GM23338 (cell line): ENCODE results near the gene THSD4. TPM values are rescaled to one million over a fixed set of nuclear protein-coding genes. Genes with fewer than 3 reads are reported as not detected.

Experiments used
- ATAC-seq: fragments of 200-7000 bp; cut with Tn5 transposase; 3 replicates; pipeline ENCODE4 v1.9.1; 2020
- DNase-seq: peaks from one replicate; pipeline ENCODE4 v3.0.0-alpha.2; 2015; ENCODE audit warnings: low spot score
- H2AFZ ChIP-seq: fragments of 200-600 bp; sonication (generic); 2 replicates; pipeline ENCODE4 v1.8.0; 2016; ENCODE audit warnings: antibody characterized with exemption, mild to moderate bottlenecking, moderate library complexity
- H3F3A ChIP-seq: fragments of 200-600 bp; sonication (generic); replicated peaks from 2 replicates; pipeline ENCODE4 v1.8.0; 2017; ENCODE audit warnings: antibody characterized with exemption, mixed run types, low read depth
- H3K27ac ChIP-seq: fragments of 200-600 bp; sonication (generic); 2 replicates; pipeline ENCODE4 v1.6.1; 2016; ENCODE audit warnings: low read depth
- H3K27me3 ChIP-seq: fragments of 200-600 bp; sonication (generic); 2 replicates; pipeline ENCODE4 v1.8.0; 2016; ENCODE audit warnings: mild to moderate bottlenecking, mixed run types, moderate library complexity; ENCODE audit not compliant: insufficient read depth
- H3K36me3 ChIP-seq: fragments of 200-600 bp; sonication (generic); 2 replicates; pipeline ENCODE4 v1.8.0; 2016; ENCODE audit warnings: mild to moderate bottlenecking; ENCODE audit not compliant: insufficient read depth
- H3K4me1 ChIP-seq: fragments of 200-600 bp; sonication (generic); 2 replicates; pipeline ENCODE4 v1.8.0; 2016; ENCODE audit warnings: mild to moderate bottlenecking, moderate library complexity; ENCODE audit not compliant: insufficient read depth
- H3K4me2 ChIP-seq: fragments of 200-600 bp; sonication (generic); 2 replicates; pipeline ENCODE4 v1.7.1; 2017; ENCODE audit warnings: mixed run types
- H3K4me3 ChIP-seq: fragments of 200-600 bp; sonication (generic); 2 replicates; pipeline ENCODE4 v1.6.1; 2016; ENCODE audit warnings: mixed run types
- H3K79me2 ChIP-seq: fragments of 200-600 bp; sonication (generic); replicated peaks from 2 replicates; pipeline ENCODE4 v1.8.0; 2017; ENCODE audit warnings: mild to moderate bottlenecking; ENCODE audit not compliant: insufficient read depth
- H3K9me2 ChIP-seq: fragments of 200-600 bp; sonication (generic); 2 replicates; pipeline ENCODE4 v1.8.0; 2017; ENCODE audit not compliant: insufficient read depth
- H4K20me1 ChIP-seq: fragments of 200-600 bp; sonication (generic); replicated peaks from 2 replicates; pipeline ENCODE4 v1.8.0; 2017; ENCODE audit warnings: mild to moderate bottlenecking; ENCODE audit not compliant: insufficient read depth
- H3K27ac Mint-ChIP-seq: 2 replicates; pipeline ENCODE4 v1.8.0; 2020; ENCODE audit warnings: inconsistent platforms, mild to moderate bottlenecking, moderate library complexity, mixed read lengths
- H3K27me3 Mint-ChIP-seq: 3 replicates; pipeline ENCODE4 v1.8.0; 2022; ENCODE audit warnings: low read depth, mild to moderate bottlenecking, moderate library complexity, mixed read lengths, inconsistent platforms; ENCODE audit not compliant: insufficient read depth, poor library complexity
- H3K36me3 Mint-ChIP-seq: 3 replicates; pipeline ENCODE4 v1.8.0; 2021; ENCODE audit warnings: low read depth, mild to moderate bottlenecking, inconsistent platforms, moderate library complexity, mixed read lengths
- H3K4me1 Mint-ChIP-seq: 3 replicates; pipeline ENCODE4 v1.8.0; 2020; ENCODE audit warnings: mild to moderate bottlenecking, inconsistent platforms, mixed read lengths
- H3K4me3 Mint-ChIP-seq: 3 replicates; pipeline ENCODE4 v1.8.0; 2021; ENCODE audit warnings: moderate library complexity, mild to moderate bottlenecking, inconsistent platforms, mixed read lengths
- H3K9me3 Mint-ChIP-seq: 3 replicates; pipeline ENCODE4 v1.8.0; 2020; ENCODE audit warnings: moderate library complexity, mild to moderate bottlenecking, inconsistent platforms, mixed read lengths
- ETS1 ChIP-seq: IDR thresholded peaks from 2 replicates; pipeline ENCODE4 v1.6.1; 2016; ENCODE audit warnings: antibody characterized with exemption
- EZH2 ChIP-seq: fragments of 200-600 bp; sonication (generic); IDR thresholded peaks from one replicate; pipeline ENCODE4 v1.8.0; 2017; ENCODE audit warnings: antibody characterized with exemption, mild to moderate bottlenecking, low read depth; ENCODE audit not compliant: unreplicated experiment
- EZH2phosphoT487 ChIP-seq: fragments of 200-600 bp; sonication (generic); IDR thresholded peaks from one replicate; pipeline ENCODE4 v1.8.1; 2018; ENCODE audit warnings: antibody characterized with exemption; ENCODE audit not compliant: unreplicated experiment
- JUNB ChIP-seq: IDR thresholded peaks from one replicate; pipeline ENCODE4 v1.6.1; 2016; ENCODE audit warnings: antibody characterized with exemption; ENCODE audit not compliant: unreplicated experiment
- NANOG ChIP-seq: IDR thresholded peaks from 2 replicates; pipeline ENCODE4 v1.6.1; 2016; ENCODE audit warnings: antibody characterized with exemption, borderline replicate concordance
- POLR2AphosphoS5 ChIP-seq: IDR thresholded peaks from 2 replicates; pipeline ENCODE4 v1.6.1; 2016; ENCODE audit warnings: antibody characterized with exemption, low read depth
- STAT1 ChIP-seq: IDR thresholded peaks from one replicate; pipeline ENCODE4 v1.6.1; 2016; ENCODE audit warnings: antibody characterized with exemption; ENCODE audit not compliant: unreplicated experiment
- ZNF114 ChIP-seq: fragments of 250-450 bp; sonication (Bioruptor Pico); IDR thresholded peaks from 2 replicates; pipeline ENCODE4 v1.5.0; 2020; ENCODE audit warnings: mild to moderate bottlenecking, moderate library complexity
- ZNF331 ChIP-seq: fragments of 250-450 bp; sonication (Bioruptor Pico); IDR thresholded peaks from 2 replicates; pipeline ENCODE4 v1.5.0; 2020; ENCODE audit warnings: low read depth, mild to moderate bottlenecking, moderate library complexity
- polyA plus RNA-seq: library from polyadenylated mRNA; unstranded; fragments of >200 nt; fragmentation: Nextera tagmentation; extraction: Ambion mirVana; gene quantifications from 2 replicates; pipeline ENCODE4 v1.2.1, GENCODE V29; 2016
- total RNA-seq: library from RNA; depleted of rRNA; stranded (reverse); fragments of >200 nt; shearing (Covaris generic); gene quantifications from 2 replicates; pipeline ENCODE4 v1.2.3, GENCODE V29; 2014
- TF ChIP-seq, protein P1 (sequence below), 2 experiments: fragments of 200-600 bp in 1 of 2; sonication (generic) in 1 of 2; conservative IDR thresholded peaks; 2 replicates each; pipeline versions ENCODE4 v1.5.1 to v1.6.1; 2016 to 2017; ENCODE audit warnings: antibody characterized with exemption in 2 of 2, low read depth in 2 of 2, mild to moderate bottlenecking in 2 of 2, moderate library complexity in 1 of 2
- TF ChIP-seq, protein P2 (sequence below): IDR thresholded peaks from one replicate; pipeline ENCODE4 v1.6.1; 2018; ENCODE audit warnings: antibody characterized with exemption; ENCODE audit not compliant: unreplicated experiment
- TF ChIP-seq, protein P3 (sequence below): fragments of 250-450 bp; sonication (Bioruptor Pico); IDR thresholded peaks from 2 replicates; pipeline ENCODE4 v1.5.0; 2020; ENCODE audit warnings: mild to moderate bottlenecking, moderate library complexity

The THSD4 gene
- total and polyA plus RNA-seq, 2 experiments from 2014 or later: 2.0 to 7.4 TPM

DNA sequence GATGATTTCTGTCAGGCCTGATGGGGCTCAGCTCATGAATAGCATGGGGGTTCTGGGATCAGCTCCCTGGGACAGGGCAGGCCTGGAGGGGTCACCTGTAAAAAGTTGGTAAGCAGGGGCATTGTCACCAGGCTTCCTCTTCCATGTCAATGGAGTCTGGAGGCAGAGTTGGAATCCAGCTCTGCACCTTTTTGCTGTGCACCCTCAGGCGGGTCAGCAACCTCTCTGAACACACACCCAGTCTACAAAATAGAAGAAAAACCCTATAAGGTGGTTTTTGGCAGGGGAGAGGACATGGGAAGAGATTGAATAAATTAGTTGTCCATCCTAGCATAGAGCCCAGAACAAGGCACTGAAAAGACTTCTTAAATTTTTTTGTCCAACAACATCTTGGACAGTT lies 617.9 kb downstream of the THSD4 start:
- no peak overlapping the region for H3K4me2 ChIP-seq
- H3F3A ChIP-seq: no peaks in the 10 kb centered on the region
- Mint-ChIP-seq H3K9me3 (no peaks in the 10 kb centered on the region), H3K4me3 (no peak overlapping the region), H3K36me3 (no peaks in the 10 kb centered on the region), H3K27me3 (no peaks in the 10 kb centered on the region), H3K4me1 (no peaks in the 10 kb centered on the region), H3K27ac (no peak overlapping the region)
- no peaks in the 10 kb centered on the region for H3K9me2 ChIP-seq
- no peaks in the 10 kb centered on the region for H3K36me3 ChIP-seq
- H3K4me3 ChIP-seq: no peak overlapping the region
- no peak overlapping the region for H3K27ac ChIP-seq
- H3K27me3 ChIP-seq: no peaks in the 10 kb centered on the region
- DNase-seq (no peak), ATAC-seq (no peak)
- H4K20me1 ChIP-seq: no peaks in the 10 kb centered on the region
- no peaks in the 10 kb centered on the region for H3K4me1 ChIP-seq
- TF ChIP-seq ETS1: no peak
- no peak for TF ChIP-seq NANOG
- no peak for TF ChIP-seq JUNB
- TF ChIP-seq, protein P1, sequence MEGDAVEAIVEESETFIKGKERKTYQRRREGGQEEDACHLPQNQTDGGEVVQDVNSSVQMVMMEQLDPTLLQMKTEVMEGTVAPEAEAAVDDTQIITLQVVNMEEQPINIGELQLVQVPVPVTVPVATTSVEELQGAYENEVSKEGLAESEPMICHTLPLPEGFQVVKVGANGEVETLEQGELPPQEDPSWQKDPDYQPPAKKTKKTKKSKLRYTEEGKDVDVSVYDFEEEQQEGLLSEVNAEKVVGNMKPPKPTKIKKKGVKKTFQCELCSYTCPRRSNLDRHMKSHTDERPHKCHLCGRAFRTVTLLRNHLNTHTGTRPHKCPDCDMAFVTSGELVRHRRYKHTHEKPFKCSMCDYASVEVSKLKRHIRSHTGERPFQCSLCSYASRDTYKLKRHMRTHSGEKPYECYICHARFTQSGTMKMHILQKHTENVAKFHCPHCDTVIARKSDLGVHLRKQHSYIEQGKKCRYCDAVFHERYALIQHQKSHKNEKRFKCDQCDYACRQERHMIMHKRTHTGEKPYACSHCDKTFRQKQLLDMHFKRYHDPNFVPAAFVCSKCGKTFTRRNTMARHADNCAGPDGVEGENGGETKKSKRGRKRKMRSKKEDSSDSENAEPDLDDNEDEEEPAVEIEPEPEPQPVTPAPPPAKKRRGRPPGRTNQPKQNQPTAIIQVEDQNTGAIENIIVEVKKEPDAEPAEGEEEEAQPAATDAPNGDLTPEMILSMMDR (conservative IDR thresholded peaks at IDR 0.05; ENCODE audit: low read depth in 2 of 2): no peak
- no peak for TF ChIP-seq EZH2
- TF ChIP-seq, protein P2, sequence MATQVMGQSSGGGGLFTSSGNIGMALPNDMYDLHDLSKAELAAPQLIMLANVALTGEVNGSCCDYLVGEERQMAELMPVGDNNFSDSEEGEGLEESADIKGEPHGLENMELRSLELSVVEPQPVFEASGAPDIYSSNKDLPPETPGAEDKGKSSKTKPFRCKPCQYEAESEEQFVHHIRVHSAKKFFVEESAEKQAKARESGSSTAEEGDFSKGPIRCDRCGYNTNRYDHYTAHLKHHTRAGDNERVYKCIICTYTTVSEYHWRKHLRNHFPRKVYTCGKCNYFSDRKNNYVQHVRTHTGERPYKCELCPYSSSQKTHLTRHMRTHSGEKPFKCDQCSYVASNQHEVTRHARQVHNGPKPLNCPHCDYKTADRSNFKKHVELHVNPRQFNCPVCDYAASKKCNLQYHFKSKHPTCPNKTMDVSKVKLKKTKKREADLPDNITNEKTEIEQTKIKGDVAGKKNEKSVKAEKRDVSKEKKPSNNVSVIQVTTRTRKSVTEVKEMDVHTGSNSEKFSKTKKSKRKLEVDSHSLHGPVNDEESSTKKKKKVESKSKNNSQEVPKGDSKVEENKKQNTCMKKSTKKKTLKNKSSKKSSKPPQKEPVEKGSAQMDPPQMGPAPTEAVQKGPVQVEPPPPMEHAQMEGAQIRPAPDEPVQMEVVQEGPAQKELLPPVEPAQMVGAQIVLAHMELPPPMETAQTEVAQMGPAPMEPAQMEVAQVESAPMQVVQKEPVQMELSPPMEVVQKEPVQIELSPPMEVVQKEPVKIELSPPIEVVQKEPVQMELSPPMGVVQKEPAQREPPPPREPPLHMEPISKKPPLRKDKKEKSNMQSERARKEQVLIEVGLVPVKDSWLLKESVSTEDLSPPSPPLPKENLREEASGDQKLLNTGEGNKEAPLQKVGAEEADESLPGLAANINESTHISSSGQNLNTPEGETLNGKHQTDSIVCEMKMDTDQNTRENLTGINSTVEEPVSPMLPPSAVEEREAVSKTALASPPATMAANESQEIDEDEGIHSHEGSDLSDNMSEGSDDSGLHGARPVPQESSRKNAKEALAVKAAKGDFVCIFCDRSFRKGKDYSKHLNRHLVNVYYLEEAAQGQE: no peak
- no peak for TF ChIP-seq POLR2AphosphoS5
- no peak for TF ChIP-seq STAT1
- TF ChIP-seq ZNF331: no peak
- TF ChIP-seq EZH2phosphoT487: no peak
- no peak for TF ChIP-seq ZNF114 (CRISPR knock-in tag)
- TF ChIP-seq, protein P3, sequence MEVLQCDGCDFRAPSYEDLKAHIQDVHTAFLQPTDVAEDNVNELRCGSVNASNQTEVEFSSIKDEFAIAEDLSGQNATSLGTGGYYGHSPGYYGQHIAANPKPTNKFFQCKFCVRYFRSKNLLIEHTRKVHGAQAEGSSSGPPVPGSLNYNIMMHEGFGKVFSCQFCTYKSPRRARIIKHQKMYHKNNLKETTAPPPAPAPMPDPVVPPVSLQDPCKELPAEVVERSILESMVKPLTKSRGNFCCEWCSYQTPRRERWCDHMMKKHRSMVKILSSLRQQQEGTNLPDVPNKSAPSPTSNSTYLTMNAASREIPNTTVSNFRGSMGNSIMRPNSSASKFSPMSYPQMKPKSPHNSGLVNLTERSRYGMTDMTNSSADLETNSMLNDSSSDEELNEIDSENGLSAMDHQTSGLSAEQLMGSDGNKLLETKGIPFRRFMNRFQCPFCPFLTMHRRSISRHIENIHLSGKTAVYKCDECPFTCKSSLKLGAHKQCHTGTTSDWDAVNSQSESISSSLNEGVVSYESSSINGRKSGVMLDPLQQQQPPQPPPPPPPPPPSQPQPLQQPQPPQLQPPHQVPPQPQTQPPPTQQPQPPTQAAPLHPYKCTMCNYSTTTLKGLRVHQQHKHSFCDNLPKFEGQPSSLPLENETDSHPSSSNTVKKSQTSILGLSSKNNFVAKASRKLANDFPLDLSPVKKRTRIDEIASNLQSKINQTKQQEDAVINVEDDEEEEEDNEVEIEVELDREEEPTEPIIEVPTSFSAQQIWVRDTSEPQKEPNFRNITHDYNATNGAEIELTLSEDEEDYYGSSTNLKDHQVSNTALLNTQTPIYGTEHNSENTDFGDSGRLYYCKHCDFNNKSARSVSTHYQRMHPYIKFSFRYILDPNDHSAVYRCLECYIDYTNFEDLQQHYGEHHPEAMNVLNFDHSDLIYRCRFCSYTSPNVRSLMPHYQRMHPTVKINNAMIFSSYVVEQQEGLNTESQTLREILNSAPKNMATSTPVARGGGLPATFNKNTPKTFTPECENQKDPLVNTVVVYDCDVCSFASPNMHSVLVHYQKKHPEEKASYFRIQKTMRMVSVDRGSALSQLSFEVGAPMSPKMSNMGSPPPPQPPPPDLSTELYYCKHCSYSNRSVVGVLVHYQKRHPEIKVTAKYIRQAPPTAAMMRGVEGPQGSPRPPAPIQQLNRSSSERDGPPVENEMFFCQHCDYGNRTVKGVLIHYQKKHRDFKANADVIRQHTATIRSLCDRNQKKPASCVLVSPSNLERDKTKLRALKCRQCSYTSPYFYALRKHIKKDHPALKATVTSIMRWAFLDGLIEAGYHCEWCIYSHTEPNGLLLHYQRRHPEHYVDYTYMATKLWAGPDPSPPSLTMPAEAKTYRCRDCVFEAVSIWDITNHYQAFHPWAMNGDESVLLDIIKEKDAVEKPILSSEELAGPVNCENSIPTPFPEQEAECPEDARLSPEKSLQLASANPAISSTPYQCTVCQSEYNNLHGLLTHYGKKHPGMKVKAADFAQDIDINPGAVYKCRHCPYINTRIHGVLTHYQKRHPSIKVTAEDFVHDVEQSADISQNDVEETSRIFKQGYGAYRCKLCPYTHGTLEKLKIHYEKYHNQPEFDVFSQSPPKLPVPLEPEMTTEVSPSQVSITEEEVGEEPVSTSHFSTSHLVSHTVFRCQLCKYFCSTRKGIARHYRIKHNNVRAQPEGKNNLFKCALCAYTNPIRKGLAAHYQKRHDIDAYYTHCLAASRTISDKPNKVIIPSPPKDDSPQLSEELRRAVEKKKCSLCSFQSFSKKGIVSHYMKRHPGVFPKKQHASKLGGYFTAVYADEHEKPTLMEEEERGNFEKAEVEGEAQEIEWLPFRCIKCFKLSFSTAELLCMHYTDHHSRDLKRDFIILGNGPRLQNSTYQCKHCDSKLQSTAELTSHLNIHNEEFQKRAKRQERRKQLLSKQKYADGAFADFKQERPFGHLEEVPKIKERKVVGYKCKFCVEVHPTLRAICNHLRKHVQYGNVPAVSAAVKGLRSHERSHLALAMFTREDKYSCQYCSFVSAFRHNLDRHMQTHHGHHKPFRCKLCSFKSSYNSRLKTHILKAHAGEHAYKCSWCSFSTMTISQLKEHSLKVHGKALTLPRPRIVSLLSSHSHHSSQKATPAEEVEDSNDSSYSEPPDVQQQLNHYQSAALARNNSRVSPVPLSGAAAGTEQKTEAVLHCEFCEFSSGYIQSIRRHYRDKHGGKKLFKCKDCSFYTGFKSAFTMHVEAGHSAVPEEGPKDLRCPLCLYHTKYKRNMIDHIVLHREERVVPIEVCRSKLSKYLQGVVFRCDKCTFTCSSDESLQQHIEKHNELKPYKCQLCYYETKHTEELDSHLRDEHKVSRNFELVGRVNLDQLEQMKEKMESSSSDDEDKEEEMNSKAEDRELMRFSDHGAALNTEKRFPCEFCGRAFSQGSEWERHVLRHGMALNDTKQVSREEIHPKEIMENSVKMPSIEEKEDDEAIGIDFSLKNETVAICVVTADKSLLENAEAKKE: no peak
- H3K79me2 ChIP-seq: no peaks in the 10 kb centered on the region
- no peak overlapping the region for H2AFZ ChIP-seq
